Stimulated activated CD4-positive, alpha-beta T cell treated with anti-CD3 and anti-CD28 coated beads, Interleukin-1b, Interleukin-23, amount 100 ng/mL, for 1 hour (primary cell): ENCODE results near the gene UFSP2.

Experiments
- DNase-seq, 2 donors: peaks; one replicate each; pipeline ENCODE4 v3.0.0-alpha.2; 2020; ENCODE audit warnings: low read depth in 2 of 2

The UFSP2 gene

GRCh38 chr4:185352741-185353140, 73.0 kb downstream of the UFSP2 start:
- no peak for DNase-seq

GRCh38 chr4:185352202-185352601, 73.6 kb downstream of the UFSP2 start:
- DNase-seq, result no peak

GRCh38 chr4:185351691-185352090, 74.1 kb downstream of the UFSP2 start:
- DNase-seq, result no peak
